OCI-LY1 (cell line): ENCODE measurements around the gene PASK.

ENCODE experiments used
- H2AFZ ChIP-seq: fragments of 200-600 bp; sonication (generic), shearing (Covaris generic); 2 replicates; pipeline ENCODE4 v1.6.0; 2014; ENCODE audit warnings: antibody characterized with exemption, mild to moderate bottlenecking, low read length
- H3F3A ChIP-seq: fragments of 200-600 bp; sonication (generic), shearing (Covaris generic); 2 replicates; pipeline ENCODE4 v1.6.0; 2014; ENCODE audit warnings: mild to moderate bottlenecking, antibody characterized with exemption, low read length, moderate library complexity; ENCODE audit not compliant: insufficient read depth
- H3K27ac ChIP-seq: fragments of 200-600 bp; sonication (generic); 2 replicates; pipeline ENCODE4 v1.5.1; 2014; ENCODE audit warnings: low read length, mixed run types, mild to moderate bottlenecking, low read depth; ENCODE audit not compliant: poor library complexity, severe bottlenecking
- H3K27me3 ChIP-seq: fragments of 200-600 bp; sonication (generic); 2 replicates; pipeline ENCODE4 v1.6.0; 2014; ENCODE audit warnings: antibody characterized with exemption, mild to moderate bottlenecking, low read length, moderate library complexity; ENCODE audit not compliant: insufficient read depth
- H3K36me3 ChIP-seq: fragments of 200-600 bp; sonication (generic); 2 replicates; pipeline ENCODE4 v1.6.1; 2014; ENCODE audit warnings: mild to moderate bottlenecking, antibody characterized with exemption, low read length, moderate library complexity, mixed read lengths; ENCODE audit not compliant: insufficient read depth
- H3K4me1 ChIP-seq: fragments of 200-600 bp; sonication (generic); 2 replicates; pipeline ENCODE4 v1.5.1; 2014; ENCODE audit warnings: mild to moderate bottlenecking, low read length, moderate library complexity; ENCODE audit not compliant: insufficient read depth, severe bottlenecking
- H3K4me2 ChIP-seq: fragments of 200-600 bp; sonication (generic), shearing (Covaris generic); 2 replicates; pipeline ENCODE4 v1.6.1; 2014; ENCODE audit warnings: low read length
- H3K4me3 ChIP-seq: fragments of 200-600 bp; sonication (generic); 2 replicates; pipeline ENCODE4 v1.5.1; 2014; ENCODE audit warnings: low read length, low read depth, mild to moderate bottlenecking, mixed read lengths; ENCODE audit not compliant: poor library complexity, severe bottlenecking
- H3K79me2 ChIP-seq: fragments of 200-600 bp; shearing (Covaris generic); 2 replicates; pipeline ENCODE4 v1.6.1; 2016; ENCODE audit warnings: mixed run types, low read length, mixed read lengths; ENCODE audit not compliant: insufficient read depth
- H3K9ac ChIP-seq: fragments of 200-600 bp; sonication (generic), shearing (Covaris generic); 2 replicates; pipeline ENCODE4 v1.6.1; 2014; ENCODE audit warnings: mild to moderate bottlenecking, low read length, mixed read lengths
- H3K9me2 ChIP-seq: fragments of 200-600 bp; sonication (generic), shearing (Covaris generic); 2 replicates; pipeline ENCODE4 v1.6.1; 2014; ENCODE audit warnings: low read depth, mild to moderate bottlenecking, low read length, mixed read lengths
- H3K9me3 ChIP-seq: fragments of 200-600 bp; shearing (Covaris generic); 2 replicates; pipeline ENCODE4 v1.6.1; 2014; ENCODE audit warnings: low read length, mixed read lengths
- H4K20me1 ChIP-seq: fragments of 200-600 bp; sonication (generic), shearing (Covaris generic); 2 replicates; pipeline ENCODE4 v1.6.0; 2016; ENCODE audit warnings: mild to moderate bottlenecking, low read length; ENCODE audit not compliant: insufficient read depth
- EZH2 ChIP-seq: fragments of 200-600 bp; sonication (generic), shearing (Covaris generic); IDR thresholded peaks from 2 replicates; pipeline ENCODE4 v1.8.0; 2017; ENCODE audit warnings: borderline replicate concordance, mixed run types, mild to moderate bottlenecking, antibody characterized with exemption, low read length, moderate library complexity, mixed read lengths
- TF ChIP-seq, protein P1 (sequence below): fragments of 200-600 bp; sonication (generic), shearing (Covaris generic); IDR thresholded peaks from 2 replicates; pipeline ENCODE4 v1.5.1; 2017; ENCODE audit warnings: mild to moderate bottlenecking, antibody characterized with exemption, low read length, moderate library complexity, mixed read lengths

Gene PASK

GRCh38 chr2:241080405-241081189 is 68.7 kb downstream of the PASK start:
- no peak overlapping the region for H3K4me2 ChIP-seq

DNA sequence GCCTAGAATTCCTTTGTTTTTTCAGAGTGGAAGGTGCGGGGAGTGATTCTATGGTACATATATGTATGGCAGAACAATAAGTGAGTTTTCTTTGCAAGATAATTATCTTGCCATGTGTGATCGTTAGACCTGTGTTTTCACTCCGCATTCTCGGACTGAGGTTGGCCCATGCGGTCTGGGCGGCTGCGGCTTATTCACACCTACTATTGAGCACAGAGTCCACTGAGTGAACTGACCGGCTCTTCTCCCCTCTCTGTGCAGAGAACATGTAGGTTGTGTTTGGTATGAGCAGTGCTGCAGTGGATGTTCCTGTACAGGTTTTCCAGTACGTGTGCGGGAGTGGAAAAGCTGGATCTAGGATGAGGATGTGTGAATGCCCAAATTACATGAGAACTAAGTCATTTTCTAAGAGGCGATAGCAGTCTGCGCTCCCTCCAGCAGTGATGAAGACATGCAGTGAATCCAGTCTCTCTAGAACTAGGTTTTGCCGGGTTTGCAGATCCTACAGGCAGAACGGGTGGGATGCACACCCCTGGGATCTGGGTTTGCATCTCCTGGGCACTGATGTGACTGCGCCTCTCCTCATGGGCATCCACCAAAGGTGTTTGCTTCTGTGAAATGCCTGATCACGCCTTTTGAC is 74.3 kb downstream of the PASK start:
- no peak overlapping the region for H2AFZ ChIP-seq
- H3K27ac ChIP-seq = no peak overlapping the region
- H3K4me1 ChIP-seq = no peaks in the 10 kb centered on the region
- no peaks in the 10 kb centered on the region for H3K9me2 ChIP-seq
- no peaks in the 10 kb centered on the region for H3F3A ChIP-seq
- H4K20me1 ChIP-seq = no peaks in the 10 kb centered on the region
- no peaks in the 10 kb centered on the region for H3K9me3 ChIP-seq
- H3K27me3 ChIP-seq = peaks cover 3% of the 10 kb centered on the region; the same call in 1 of the 2 replicates
- H3K79me2 ChIP-seq = no peaks in the 10 kb centered on the region
- no peak overlapping the region for H3K4me2 ChIP-seq
- no peaks in the 10 kb centered on the region for H3K36me3 ChIP-seq
- no peak for TF ChIP-seq EZH2
- TF ChIP-seq, protein P1, sequence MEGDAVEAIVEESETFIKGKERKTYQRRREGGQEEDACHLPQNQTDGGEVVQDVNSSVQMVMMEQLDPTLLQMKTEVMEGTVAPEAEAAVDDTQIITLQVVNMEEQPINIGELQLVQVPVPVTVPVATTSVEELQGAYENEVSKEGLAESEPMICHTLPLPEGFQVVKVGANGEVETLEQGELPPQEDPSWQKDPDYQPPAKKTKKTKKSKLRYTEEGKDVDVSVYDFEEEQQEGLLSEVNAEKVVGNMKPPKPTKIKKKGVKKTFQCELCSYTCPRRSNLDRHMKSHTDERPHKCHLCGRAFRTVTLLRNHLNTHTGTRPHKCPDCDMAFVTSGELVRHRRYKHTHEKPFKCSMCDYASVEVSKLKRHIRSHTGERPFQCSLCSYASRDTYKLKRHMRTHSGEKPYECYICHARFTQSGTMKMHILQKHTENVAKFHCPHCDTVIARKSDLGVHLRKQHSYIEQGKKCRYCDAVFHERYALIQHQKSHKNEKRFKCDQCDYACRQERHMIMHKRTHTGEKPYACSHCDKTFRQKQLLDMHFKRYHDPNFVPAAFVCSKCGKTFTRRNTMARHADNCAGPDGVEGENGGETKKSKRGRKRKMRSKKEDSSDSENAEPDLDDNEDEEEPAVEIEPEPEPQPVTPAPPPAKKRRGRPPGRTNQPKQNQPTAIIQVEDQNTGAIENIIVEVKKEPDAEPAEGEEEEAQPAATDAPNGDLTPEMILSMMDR = no peak
- no peak overlapping the region for H3K9ac ChIP-seq
- no peak overlapping the region for H3K4me3 ChIP-seq

More at GRCh38 chr2:241080405-241081189, 68.7 kb downstream of the PASK start:
- Histone ChIP-seq H3K4me1 (no peaks in the 10 kb centered on the region), H3K9me3 (no peaks in the 10 kb centered on the region), H3K27ac (no peak overlapping the region), H2AFZ (no peak overlapping the region), H3K36me3 (no peaks in the 10 kb centered on the region; the same call in 1 of the 2 replicates), H3K9me2 (no peaks in the 10 kb centered on the region), H3K79me2 (no peaks in the 10 kb centered on the region), H4K20me1 (no peaks in the 10 kb centered on the region), H3F3A (no peaks in the 10 kb centered on the region), H3K4me3 (no peak overlapping the region), H3K9ac (no peak overlapping the region), H3K27me3 (peaks cover 8% of the 10 kb centered on the region; the same call in 1 of the 2 replicates)
- TF ChIP-seq, protein P1 = no peak
- TF ChIP-seq EZH2 = no peak

DNA sequence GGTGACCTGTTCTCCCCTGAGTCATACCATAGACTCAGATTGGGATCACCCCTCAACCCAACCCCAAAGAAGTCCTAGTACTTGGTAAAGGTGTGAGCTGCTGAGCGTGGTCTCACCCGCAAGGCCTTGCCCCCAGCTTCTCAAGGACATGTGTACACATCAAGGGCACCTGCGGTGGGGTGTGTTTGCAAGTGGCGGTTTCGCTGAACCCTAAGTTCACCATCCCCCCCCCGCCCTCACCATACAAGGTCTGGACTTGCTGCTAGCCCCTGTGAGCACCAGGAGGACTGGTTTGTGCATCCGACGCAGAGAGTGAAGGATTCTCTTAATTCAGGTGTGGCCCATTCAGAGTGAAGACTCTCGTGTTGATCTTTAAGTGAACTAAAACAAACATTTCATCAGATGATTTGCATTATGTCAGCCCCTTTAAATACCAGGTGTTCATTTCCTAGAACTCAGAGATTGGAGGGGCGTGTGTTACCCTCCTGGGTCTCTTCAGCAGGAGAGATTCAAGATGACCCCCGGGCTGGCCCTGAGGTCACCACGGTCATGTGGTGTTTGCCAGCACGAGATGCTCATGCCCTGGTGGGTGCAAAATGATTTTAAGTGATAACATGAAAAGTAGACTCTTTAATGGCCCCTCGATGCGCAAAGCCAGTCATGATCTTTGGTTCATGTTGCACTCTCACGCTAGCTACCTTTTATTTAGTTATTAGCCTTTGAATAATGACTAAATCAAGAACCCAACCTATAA is 75.0 kb downstream of the PASK start:
- no peaks in the 10 kb centered on the region for H3K9me3 ChIP-seq
- H3K9ac ChIP-seq = no peak overlapping the region
- H4K20me1 ChIP-seq = no peaks in the 10 kb centered on the region
- no peaks in the 10 kb centered on the region for H3F3A ChIP-seq
- no peaks in the 10 kb centered on the region for H3K36me3 ChIP-seq
- no peaks in the 10 kb centered on the region for H3K79me2 ChIP-seq
- peaks cover 3% of the 10 kb centered on the region; the same call in 1 of the 2 replicates for H3K27me3 ChIP-seq
- no peak overlapping the region for H3K4me3 ChIP-seq
- no peaks in the 10 kb centered on the region for H3K9me2 ChIP-seq
- no peak overlapping the region for H3K27ac ChIP-seq
- no peak overlapping the region for H3K4me2 ChIP-seq
- H3K4me1 ChIP-seq = no peaks in the 10 kb centered on the region
- H2AFZ ChIP-seq = no peak overlapping the region
- TF ChIP-seq EZH2 = no peak
- TF ChIP-seq, protein P1 = no peak
